Tibial nerve (tissue), 4 donors: ENCODE results near the gene FER. TPM values are rescaled to one million over a fixed set of nuclear protein-coding genes. Genes with fewer than 3 reads are reported as not detected.

Source experiments
- DNase-seq, 2 donors: peaks; one replicate each; pipeline ENCODE4 v3.0.0-alpha.2; 2019; ENCODE audit warnings: low spot score in 2 of 2
- H3K27ac ChIP-seq, 4 donors: fragments of 200-600 bp; sonication (generic) in 3 of 4; one replicate each; pipeline ENCODE4 v1.5.1; 2017 to 2019; ENCODE audit warnings: mild to moderate bottlenecking in 1 of 4
- H3K27me3 ChIP-seq, 2 donors: fragments of 200-600 bp; sonication (generic) in 1 of 2; one replicate each; pipeline versions ENCODE4 v1.5.1 to v1.6.0; 2017 to 2019
- H3K36me3 ChIP-seq, 3 donors: fragments of 200-600 bp; sonication (generic); one replicate each; pipeline ENCODE4 v1.5.1; 2018 to 2019
- H3K4me1 ChIP-seq, 4 donors: fragments of 200-600 bp; sonication (generic) in 3 of 4; one replicate each; pipeline ENCODE4 v1.5.1; 2017 to 2019
- H3K4me3 ChIP-seq, 4 donors: fragments of 200-600 bp; sonication (generic) in 3 of 4; one replicate each; pipeline ENCODE4 v1.5.1; 2017 to 2019; ENCODE audit warnings: mild to moderate bottlenecking in 1 of 4, moderate library complexity in 1 of 4
- H3K9me3 ChIP-seq, 4 donors: fragments of 200-600 bp; sonication (generic) in 3 of 4; one replicate each; pipeline ENCODE4 v1.5.1; 2017 to 2019
- EP300 ChIP-seq, 2 donors: sonication (generic); formaldehyde crosslinking; IDR thresholded peaks; one replicate each; pipeline ENCODE4 v1.6.1; 2017; ENCODE audit warnings: antibody characterized with exemption in 2 of 2, mild to moderate bottlenecking in 1 of 2
- POLR2A ChIP-seq, 2 donors: fragments of 450-650 bp; IDR thresholded peaks; one replicate each; pipeline ENCODE4 v1.6.1; 2017; ENCODE audit warnings: antibody characterized with exemption in 2 of 2, mild to moderate bottlenecking in 2 of 2, moderate library complexity in 2 of 2
- WGBS, 2 donors: methylation state at CpG; one replicate each; pipeline ENCODE4 v1.1.5; 2018; 5-methylcytosine and 5-hydroxymethylcytosine counted together
- total RNA-seq, 4 donors: library from RNA; depleted of rRNA; stranded (reverse); fragments of >200 nt; gene quantifications; one replicate each; pipeline ENCODE4 v1.1.0, GENCODE V29; 2016
- TF ChIP-seq, protein P1 (sequence below), 5 experiments: fragments of 200-600 bp in 3 of 5; fragments of 450-650 bp in 2 of 5; sonication (generic) in 3 of 5; IDR thresholded peaks; one replicate each; pipeline ENCODE4 v1.5.1; 2016 to 2019; ENCODE audit warnings: antibody characterized with exemption in 5 of 5, mild to moderate bottlenecking in 3 of 5, moderate library complexity in 2 of 5

Gene FER
- total RNA-seq, 4 donors from 2014 or later: 28.5 to 50.9 (median 39.6) TPM

DNA sequence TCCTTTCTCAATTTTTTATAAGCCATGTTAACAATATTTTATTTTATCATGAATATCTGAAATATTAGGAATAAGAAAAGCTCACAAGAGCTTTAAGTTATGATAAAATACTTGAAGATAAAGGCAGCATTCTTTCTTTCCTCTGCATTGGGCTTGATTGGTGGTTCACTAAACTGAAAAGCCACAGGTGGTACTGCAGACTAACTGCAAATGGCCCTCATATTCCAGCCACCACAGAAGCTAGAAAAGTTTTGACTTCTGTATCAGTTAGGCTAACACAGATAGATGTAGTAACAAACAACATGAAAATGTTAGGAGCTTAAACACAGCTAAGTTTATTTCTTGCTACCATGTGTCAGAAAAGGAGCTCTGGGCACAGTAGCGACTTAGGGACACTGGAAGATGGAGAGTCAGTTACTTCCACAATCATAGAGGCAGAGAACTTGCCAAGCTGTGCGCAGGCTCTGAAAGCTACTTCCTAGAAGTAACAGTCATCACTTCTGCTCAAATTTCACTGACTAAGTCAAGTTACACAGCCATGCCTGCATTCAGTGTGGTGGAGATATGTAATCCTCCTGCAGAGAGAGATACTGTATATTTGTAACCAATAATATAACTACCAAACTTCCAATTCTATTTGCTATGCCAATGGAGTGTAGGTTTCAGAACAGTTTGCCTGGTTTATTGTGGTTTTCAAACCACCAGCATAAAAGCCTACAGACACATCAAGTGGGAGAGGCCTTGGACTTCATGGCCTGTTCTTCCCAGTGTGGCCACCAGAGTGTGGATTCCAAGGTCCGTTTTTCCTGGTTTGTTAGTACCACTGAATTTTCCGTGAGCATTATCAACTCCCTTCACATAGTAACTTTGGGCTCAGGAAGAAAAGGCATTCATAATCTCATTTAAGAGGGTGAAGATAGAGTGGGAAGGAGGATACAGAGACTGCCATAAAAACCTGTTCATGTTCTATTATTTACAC lies 393.8 kb downstream of the FER start:
- Histone ChIP-seq H3K27me3 (no peaks in the 10 kb centered on the region), H3K4me3 (no peak overlapping the region), H3K27ac (no peak overlapping the region), H3K4me1 (peaks cover 0 to 17% (median 0%) of the 10 kb centered on the region in 4 donors), H3K9me3 (no peaks in the 10 kb centered on the region), H3K36me3 (no peaks in the 10 kb centered on the region)
- no peak for DNase-seq
- TF ChIP-seq, protein P1, sequence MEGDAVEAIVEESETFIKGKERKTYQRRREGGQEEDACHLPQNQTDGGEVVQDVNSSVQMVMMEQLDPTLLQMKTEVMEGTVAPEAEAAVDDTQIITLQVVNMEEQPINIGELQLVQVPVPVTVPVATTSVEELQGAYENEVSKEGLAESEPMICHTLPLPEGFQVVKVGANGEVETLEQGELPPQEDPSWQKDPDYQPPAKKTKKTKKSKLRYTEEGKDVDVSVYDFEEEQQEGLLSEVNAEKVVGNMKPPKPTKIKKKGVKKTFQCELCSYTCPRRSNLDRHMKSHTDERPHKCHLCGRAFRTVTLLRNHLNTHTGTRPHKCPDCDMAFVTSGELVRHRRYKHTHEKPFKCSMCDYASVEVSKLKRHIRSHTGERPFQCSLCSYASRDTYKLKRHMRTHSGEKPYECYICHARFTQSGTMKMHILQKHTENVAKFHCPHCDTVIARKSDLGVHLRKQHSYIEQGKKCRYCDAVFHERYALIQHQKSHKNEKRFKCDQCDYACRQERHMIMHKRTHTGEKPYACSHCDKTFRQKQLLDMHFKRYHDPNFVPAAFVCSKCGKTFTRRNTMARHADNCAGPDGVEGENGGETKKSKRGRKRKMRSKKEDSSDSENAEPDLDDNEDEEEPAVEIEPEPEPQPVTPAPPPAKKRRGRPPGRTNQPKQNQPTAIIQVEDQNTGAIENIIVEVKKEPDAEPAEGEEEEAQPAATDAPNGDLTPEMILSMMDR (IDR thresholded peaks at IDR 0.05): no peak
- TF ChIP-seq EP300 (IDR thresholded peaks at IDR 0.05) (no peak), POLR2A (IDR thresholded peaks at IDR 0.05) (no peak)
- WGBS, 2 donors: 85 to 86% methylated on average over 4 of the region's 4 CpGs

DNA sequence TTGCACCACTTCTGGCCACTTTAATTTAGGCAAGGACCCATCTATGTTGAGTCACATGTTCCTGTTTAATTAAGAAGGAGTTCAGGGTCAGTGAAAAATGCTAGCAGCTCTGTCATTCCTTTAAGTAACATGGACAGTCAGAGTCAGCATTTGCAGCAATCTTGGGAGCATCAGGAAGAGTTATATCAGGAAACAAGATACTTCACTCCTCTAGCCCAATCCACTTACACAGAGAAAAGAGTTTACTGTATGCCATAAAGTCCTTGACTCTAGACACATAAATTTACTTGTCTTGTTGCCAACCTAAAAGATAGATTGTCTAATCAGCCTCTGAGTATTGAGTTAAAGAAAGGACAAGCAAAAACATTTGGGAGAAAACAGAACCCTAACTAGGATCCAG lies 395.3 kb downstream of the FER start:
- H3K4me3 ChIP-seq: no peak overlapping the region
- no peak overlapping the region for H3K27ac ChIP-seq
- H3K27me3 ChIP-seq: no peaks in the 10 kb centered on the region
- no peaks in the 10 kb centered on the region for H3K36me3 ChIP-seq
- H3K9me3 ChIP-seq: no peaks in the 10 kb centered on the region
- no peak for DNase-seq
- TF ChIP-seq, protein P1 (IDR thresholded peaks at IDR 0.05): no peak
- TF ChIP-seq POLR2A (IDR thresholded peaks at IDR 0.05) (no peak), EP300 (IDR thresholded peaks at IDR 0.05) (no peak)
- H3K4me1 ChIP-seq: peaks cover 0 to 17% (median 0%) of the 10 kb centered on the region in 4 donors

DNA sequence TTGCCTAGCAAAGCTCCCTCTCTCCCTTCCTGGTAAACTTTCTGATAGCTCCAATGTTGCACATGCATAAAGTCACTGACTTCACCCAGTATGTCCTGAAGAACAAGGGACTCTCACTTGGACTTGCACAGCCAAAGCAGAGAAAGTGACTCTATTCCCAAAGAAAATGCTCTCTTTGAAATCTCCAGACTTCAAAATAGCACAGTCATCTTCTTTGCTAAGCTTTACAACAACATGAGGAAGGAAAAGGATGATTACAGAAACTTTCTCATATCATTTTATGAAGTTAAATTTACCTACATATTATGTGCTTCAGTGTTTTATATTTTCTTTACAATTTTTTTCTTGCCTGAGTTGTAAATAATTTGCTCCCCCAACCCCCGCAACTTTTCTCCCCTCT lies 397.4 kb downstream of the FER start:
- DNase-seq: no peak
- H3K4me1 ChIP-seq: peaks cover 0 to 16% (median 0%) of the 10 kb centered on the region in 4 donors
- H3K27ac ChIP-seq: no peak overlapping the region
- no peak overlapping the region for H3K4me3 ChIP-seq
- H3K9me3 ChIP-seq: no peaks in the 10 kb centered on the region
- no peak for TF ChIP-seq POLR2A (IDR thresholded peaks at IDR 0.05)
- TF ChIP-seq, protein P1 (IDR thresholded peaks at IDR 0.05): no peak
- TF ChIP-seq EP300 (IDR thresholded peaks at IDR 0.05): no peak
- H3K27me3 ChIP-seq: no peaks in the 10 kb centered on the region
- H3K36me3 ChIP-seq: no peaks in the 10 kb centered on the region
- WGBS, 2 donors: 71 to 90% methylated on average over 1 of the region's 1 CpG

DNA sequence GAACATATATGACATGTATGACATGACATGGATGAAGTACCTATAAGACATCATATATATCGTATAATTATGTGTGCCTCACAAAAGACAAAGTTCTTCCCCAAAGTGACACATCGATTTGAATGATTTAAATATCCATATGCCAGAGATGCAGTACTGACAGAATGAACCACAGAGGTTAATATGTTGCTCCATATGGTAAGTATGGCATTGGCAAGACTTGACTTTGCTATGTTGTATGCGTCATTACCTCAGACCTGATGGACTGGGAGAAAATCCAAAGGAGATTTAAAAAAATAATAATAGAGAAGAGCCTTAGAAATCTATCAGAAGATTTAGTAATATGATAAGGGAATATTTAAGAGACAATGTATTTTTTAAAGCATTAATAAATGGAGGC lies 398.9 kb downstream of the FER start:
- Histone ChIP-seq H3K4me1 (peaks cover 0 to 7% (median 0%) of the 10 kb centered on the region in 4 donors), H3K4me3 (no peak overlapping the region), H3K27me3 (no peaks in the 10 kb centered on the region), H3K36me3 (no peaks in the 10 kb centered on the region), H3K9me3 (no peaks in the 10 kb centered on the region), H3K27ac (no peak overlapping the region)
- no peak for DNase-seq
- WGBS, 2 donors: 93 to 95% methylated on average over 3 of the region's 3 CpGs
- TF ChIP-seq, protein P1 (IDR thresholded peaks at IDR 0.05): no peak
- TF ChIP-seq POLR2A (IDR thresholded peaks at IDR 0.05) (no peak), EP300 (IDR thresholded peaks at IDR 0.05) (no peak)

DNA sequence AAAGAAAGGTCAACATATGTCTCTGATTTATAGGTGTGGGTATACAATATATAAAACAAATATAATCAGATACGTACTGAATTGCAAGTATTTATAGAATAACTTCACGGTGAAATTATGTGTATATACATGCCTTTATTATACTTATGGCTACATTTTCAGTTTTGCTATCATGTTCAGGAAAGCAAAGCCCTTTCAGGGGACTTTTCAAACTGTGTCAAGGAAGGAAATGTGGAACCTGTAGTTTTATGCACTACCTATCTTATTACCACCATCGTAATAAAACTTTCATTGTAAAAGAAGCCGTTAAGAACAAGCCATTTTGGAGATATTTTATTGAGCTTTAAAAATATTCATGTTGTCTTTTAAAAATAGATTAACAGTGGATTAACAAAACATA lies 404.9 kb downstream of the FER start:
- no peaks in the 10 kb centered on the region for H3K4me1 ChIP-seq
- H3K36me3 ChIP-seq: no peaks in the 10 kb centered on the region
- H3K27me3 ChIP-seq: no peaks in the 10 kb centered on the region
- no peak for DNase-seq
- H3K4me3 ChIP-seq: no peak overlapping the region
- no peak overlapping the region for H3K27ac ChIP-seq
- H3K9me3 ChIP-seq: no peaks in the 10 kb centered on the region
- 89 to 91% methylated on average over 4 of the region's 4 CpGs for WGBS, 2 donors
- TF ChIP-seq, protein P1 (IDR thresholded peaks at IDR 0.05): no peak
- TF ChIP-seq EP300 (IDR thresholded peaks at IDR 0.05) (no peak), POLR2A (IDR thresholded peaks at IDR 0.05) (no peak)
